HG03460 (cell line): Measurements from ENCODE around the gene CRYBB2.
"Not testable (repeated sequence)": the region's sequence is repeated elsewhere in the genome, so short reads cannot be mapped to it uniquely, and the experiment has no call there.

ENCODE experiments used
- ATAC-seq: cut with Tn5 transposase; IDR thresholded peaks from one replicate; pipeline ENCODE4 v1.9.1; 2021; ENCODE audit not compliant: unreplicated experiment

CRYBB2 gene

GRCh38 chr22:25219211-25219689 is at the start of gene CRYBB2:
CRYBB2 (plus strand) TSS chr22:25219639; CDS start chr22:25221430, 1,791 bp downstream.
- ATAC-seq = no peak

GRCh38 chr22:25170426-25170980 is 48.9 kb upstream of the CRYBB2 start:
- no peak for ATAC-seq

GRCh38 chr22:25172153-25172552 is 47.3 kb upstream of the CRYBB2 start:
- ATAC-seq = no peak

GRCh38 chr22:25174156-25174887 is 45.1 kb upstream of the CRYBB2 start:
- ATAC-seq = no peak

GRCh38 chr22:25174888-25175411 is 44.5 kb upstream of the CRYBB2 start:
- no peak for ATAC-seq

GRCh38 chr22:25176175-25176574 is 43.3 kb upstream of the CRYBB2 start:
- no peak for ATAC-seq

- ATAC-seq = no peak
Measured at GRCh38 chr22:25176799-25177198, 42.6 kb upstream of the CRYBB2 start.

GRCh38 chr22:25177226-25177625 is 42.2 kb upstream of the CRYBB2 start:
- ATAC-seq = no peak

GRCh38 chr22:25177895-25178294 is 41.5 kb upstream of the CRYBB2 start:
- ATAC-seq = no peak

- not testable (repeated sequence) for ATAC-seq
Measured at GRCh38 chr22:25178348-25178747, 41.1 kb upstream of the CRYBB2 start.

GRCh38 chr22:25178869-25179631 is 40.4 kb upstream of the CRYBB2 start:
- not testable (repeated sequence) for ATAC-seq

GRCh38 chr22:25182131-25183110 is 37.0 kb upstream of the CRYBB2 start:
- ATAC-seq = no peak

- ATAC-seq = no peak
Measured at GRCh38 chr22:25183949-25184619, 35.4 kb upstream of the CRYBB2 start.

GRCh38 chr22:25186140-25186539 is 33.3 kb upstream of the CRYBB2 start:
- no peak for ATAC-seq

GRCh38 chr22:25187469-25187868 is 32.0 kb upstream of the CRYBB2 start:
- no peak for ATAC-seq

- no peak for ATAC-seq
Measured at GRCh38 chr22:25192406-25192805, 27.0 kb upstream of the CRYBB2 start.

- no peak for ATAC-seq
Measured at GRCh38 chr22:25193130-25193529, 26.3 kb upstream of the CRYBB2 start.

GRCh38 chr22:25193548-25193947 is 25.9 kb upstream of the CRYBB2 start:
- no peak for ATAC-seq

- no peak for ATAC-seq
Measured at GRCh38 chr22:25196326-25196725, 23.1 kb upstream of the CRYBB2 start.

GRCh38 chr22:25197340-25197739 is 22.1 kb upstream of the CRYBB2 start:
- no peak for ATAC-seq
